Measurements from ENCODE around the gene RSBN1.

RSBN1 gene

DNA sequence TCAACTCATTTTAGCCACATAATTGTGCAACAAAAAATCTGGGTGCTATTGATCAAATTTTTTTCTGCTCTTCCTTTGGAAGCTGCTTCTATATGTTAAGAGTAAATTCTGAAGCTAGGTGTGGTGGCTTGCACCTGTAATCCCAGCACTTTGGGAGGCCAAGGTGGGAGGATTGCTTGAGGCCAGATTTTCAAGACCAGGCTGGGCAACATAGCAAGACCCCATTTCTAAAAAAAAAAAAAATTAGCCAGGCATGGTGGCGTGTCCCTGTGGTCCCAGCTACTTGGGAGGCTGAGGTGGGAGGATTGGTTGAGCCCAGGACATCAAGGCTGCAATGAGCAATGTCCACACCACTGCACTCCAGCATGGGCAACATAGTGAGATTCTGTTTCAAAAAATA lies 24.3 kb upstream of the RSBN1 start:
- DNase-seq (ENCODE audit: low spot score) (no peak), ATAC-seq (ENCODE audit: low read depth) (no peak)
- no peaks in the 10 kb centered on the region for H3K36me3 ChIP-seq (ENCODE audit: low read depth)
- TF ChIP-seq, protein P1, sequence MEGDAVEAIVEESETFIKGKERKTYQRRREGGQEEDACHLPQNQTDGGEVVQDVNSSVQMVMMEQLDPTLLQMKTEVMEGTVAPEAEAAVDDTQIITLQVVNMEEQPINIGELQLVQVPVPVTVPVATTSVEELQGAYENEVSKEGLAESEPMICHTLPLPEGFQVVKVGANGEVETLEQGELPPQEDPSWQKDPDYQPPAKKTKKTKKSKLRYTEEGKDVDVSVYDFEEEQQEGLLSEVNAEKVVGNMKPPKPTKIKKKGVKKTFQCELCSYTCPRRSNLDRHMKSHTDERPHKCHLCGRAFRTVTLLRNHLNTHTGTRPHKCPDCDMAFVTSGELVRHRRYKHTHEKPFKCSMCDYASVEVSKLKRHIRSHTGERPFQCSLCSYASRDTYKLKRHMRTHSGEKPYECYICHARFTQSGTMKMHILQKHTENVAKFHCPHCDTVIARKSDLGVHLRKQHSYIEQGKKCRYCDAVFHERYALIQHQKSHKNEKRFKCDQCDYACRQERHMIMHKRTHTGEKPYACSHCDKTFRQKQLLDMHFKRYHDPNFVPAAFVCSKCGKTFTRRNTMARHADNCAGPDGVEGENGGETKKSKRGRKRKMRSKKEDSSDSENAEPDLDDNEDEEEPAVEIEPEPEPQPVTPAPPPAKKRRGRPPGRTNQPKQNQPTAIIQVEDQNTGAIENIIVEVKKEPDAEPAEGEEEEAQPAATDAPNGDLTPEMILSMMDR (IDR thresholded peaks at IDR 0.05; ENCODE audit: poor library complexity, severe bottlenecking), result no peak
- H3K27me3 ChIP-seq (ENCODE audit: insufficient read depth, poor library complexity, severe bottlenecking), result no peaks in the 10 kb centered on the region
- H3K9me3 ChIP-seq (ENCODE audit: severe bottlenecking), result no peaks in the 10 kb centered on the region
- H3K4me1 ChIP-seq (ENCODE audit: insufficient read depth, poor library complexity, severe bottlenecking), result peaks cover 14% of the 10 kb centered on the region
- no peak overlapping the region for H3K27ac ChIP-seq (ENCODE audit: poor library complexity, severe bottlenecking)
- no peak overlapping the region for H3K4me3 ChIP-seq (ENCODE audit: severe bottlenecking)

DNA sequence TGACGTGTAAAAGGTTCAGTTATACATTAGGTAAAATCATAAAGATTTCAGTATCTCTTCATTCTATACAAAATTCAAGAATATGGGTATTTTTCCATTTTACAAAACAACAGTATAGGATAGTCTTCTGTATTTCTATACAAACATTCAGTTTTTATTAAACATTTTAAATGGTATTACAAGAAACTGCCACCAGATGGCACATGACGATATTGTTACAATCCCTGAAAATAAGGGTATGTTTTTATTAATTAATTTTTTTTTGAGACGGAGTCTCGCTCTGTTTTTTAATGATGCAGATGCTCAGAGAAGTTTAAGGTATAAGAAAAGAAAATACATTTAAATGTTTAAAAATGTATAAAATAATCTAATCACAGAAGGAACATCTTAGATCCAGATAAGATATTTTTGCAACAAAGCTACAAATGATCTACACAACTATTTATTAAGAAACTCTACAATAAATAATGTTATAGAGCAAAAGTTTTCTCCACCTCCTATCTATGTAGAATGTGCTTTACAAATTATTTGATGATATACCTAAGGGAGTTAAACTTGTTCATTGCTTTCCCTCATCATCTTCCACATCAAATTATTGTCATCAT lies 23.5 kb upstream of the RSBN1 start:
- peaks cover 14% of the 10 kb centered on the region for H3K4me1 ChIP-seq (ENCODE audit: insufficient read depth, poor library complexity, severe bottlenecking)
- no peak overlapping the region for H3K27ac ChIP-seq (ENCODE audit: poor library complexity, severe bottlenecking)
- H3K36me3 ChIP-seq (ENCODE audit: low read depth), result no peaks in the 10 kb centered on the region
- no peak for DNase-seq (ENCODE audit: low spot score)
- TF ChIP-seq, protein P1 (IDR thresholded peaks at IDR 0.05; ENCODE audit: poor library complexity, severe bottlenecking), result peak; percentile 82
- H3K9me3 ChIP-seq (ENCODE audit: severe bottlenecking), result no peaks in the 10 kb centered on the region
- no peaks in the 10 kb centered on the region for H3K27me3 ChIP-seq (ENCODE audit: insufficient read depth, poor library complexity, severe bottlenecking)
- H3K4me3 ChIP-seq (ENCODE audit: severe bottlenecking), result no peak overlapping the region
- no peak for ATAC-seq (ENCODE audit: low read depth)

DNA sequence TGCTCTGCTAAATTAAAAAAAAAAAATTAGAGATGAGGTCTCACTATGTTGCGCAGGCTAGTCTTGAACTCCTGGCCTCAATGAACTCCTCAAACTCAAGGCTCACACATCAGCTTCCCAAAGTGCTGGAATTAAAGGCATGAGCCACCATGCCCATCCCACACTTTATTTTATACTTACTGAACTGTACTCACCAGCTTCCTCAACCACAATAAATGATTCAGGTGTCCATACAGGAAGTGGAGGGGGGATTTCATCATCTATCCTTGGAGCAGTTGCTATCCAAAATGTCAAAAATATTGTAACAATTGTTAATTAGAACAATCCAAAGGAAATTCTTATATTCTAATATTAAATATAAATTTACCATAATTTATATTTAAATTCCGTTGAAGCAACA lies 22.4 kb upstream of the RSBN1 start:
- Histone ChIP-seq H3K36me3 (ENCODE audit: low read depth) (no peaks in the 10 kb centered on the region), H3K27ac (ENCODE audit: poor library complexity, severe bottlenecking) (peak overlapping the region; percentile 29), H3K9me3 (ENCODE audit: severe bottlenecking) (no peaks in the 10 kb centered on the region), H3K4me1 (ENCODE audit: insufficient read depth, poor library complexity, severe bottlenecking) (peaks cover 14% of the 10 kb centered on the region), H3K4me3 (ENCODE audit: severe bottlenecking) (no peak overlapping the region), H3K27me3 (ENCODE audit: insufficient read depth, poor library complexity, severe bottlenecking) (no peaks in the 10 kb centered on the region)
- DNase-seq (ENCODE audit: low spot score) (no peak), ATAC-seq (ENCODE audit: low read depth) (peak; percentile 36; the same call in 1 of the 3 replicates)
- TF ChIP-seq, protein P1 (IDR thresholded peaks at IDR 0.05; ENCODE audit: poor library complexity, severe bottlenecking), result no peak

DNA sequence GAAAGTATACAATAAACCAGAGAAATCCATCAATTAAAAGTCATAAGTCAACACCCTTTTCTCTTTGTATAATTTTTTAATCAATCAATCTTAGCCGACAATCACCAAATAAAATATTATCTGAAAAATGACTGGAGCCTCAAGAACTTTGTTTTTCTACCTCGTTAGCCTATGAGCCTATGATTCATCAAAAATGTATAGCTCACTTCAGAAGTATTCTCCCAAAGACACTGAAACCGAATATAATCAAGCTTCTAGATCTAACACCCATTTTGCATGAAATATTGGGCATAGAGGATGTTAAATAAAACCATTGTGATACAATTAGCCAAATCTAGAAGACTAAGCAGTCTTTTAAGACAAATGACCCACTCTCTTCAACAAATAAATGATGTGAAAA lies 17.8 kb upstream of the RSBN1 start:
- TF ChIP-seq, protein P1 (IDR thresholded peaks at IDR 0.05; ENCODE audit: poor library complexity, severe bottlenecking), result no peak
- Histone ChIP-seq H3K4me1 (ENCODE audit: insufficient read depth, poor library complexity, severe bottlenecking) (peaks cover 8% of the 10 kb centered on the region), H3K9me3 (ENCODE audit: severe bottlenecking) (no peaks in the 10 kb centered on the region), H3K27ac (ENCODE audit: poor library complexity, severe bottlenecking) (no peak overlapping the region), H3K36me3 (ENCODE audit: low read depth) (no peaks in the 10 kb centered on the region), H3K4me3 (ENCODE audit: severe bottlenecking) (no peak overlapping the region), H3K27me3 (ENCODE audit: insufficient read depth, poor library complexity, severe bottlenecking) (no peaks in the 10 kb centered on the region)
- ATAC-seq (ENCODE audit: low read depth) (no peak), DNase-seq (ENCODE audit: low spot score) (no peak)

DNA sequence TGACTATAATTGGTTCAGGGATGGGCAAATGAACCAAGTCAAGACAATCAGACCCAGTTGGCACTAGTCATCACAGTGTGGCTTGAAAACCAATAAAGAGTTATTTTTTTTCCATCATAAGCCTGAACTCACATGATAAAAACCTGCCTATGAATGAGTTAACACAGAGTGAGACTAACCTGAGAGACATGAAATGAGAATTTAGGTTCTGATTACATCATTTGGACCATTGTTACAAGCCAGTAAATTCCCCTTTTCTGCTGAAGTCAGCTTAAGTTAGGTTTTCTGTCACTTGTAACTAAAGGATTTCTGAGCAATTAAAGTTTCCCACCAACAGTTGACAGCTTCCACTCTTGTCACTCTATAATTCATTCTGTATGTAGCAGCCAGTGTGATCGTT lies 9.6 kb upstream of the RSBN1 start:
- no peak overlapping the region for H3K27ac ChIP-seq (ENCODE audit: poor library complexity, severe bottlenecking)
- no peaks in the 10 kb centered on the region for H3K27me3 ChIP-seq (ENCODE audit: insufficient read depth, poor library complexity, severe bottlenecking)
- no peaks in the 10 kb centered on the region for H3K36me3 ChIP-seq (ENCODE audit: low read depth)
- no peak overlapping the region for H3K4me3 ChIP-seq (ENCODE audit: severe bottlenecking)
- no peaks in the 10 kb centered on the region for H3K9me3 ChIP-seq (ENCODE audit: severe bottlenecking)
- no peak for ATAC-seq (ENCODE audit: low read depth)
- no peaks in the 10 kb centered on the region for H3K4me1 ChIP-seq (ENCODE audit: insufficient read depth, poor library complexity, severe bottlenecking)
- TF ChIP-seq, protein P1 (IDR thresholded peaks at IDR 0.05; ENCODE audit: poor library complexity, severe bottlenecking), result no peak
- no peak for DNase-seq (ENCODE audit: low spot score)

All from RWPE2 (cell line).